ENCODE data around the gene PTPRT. TPM values are rescaled to one million over a fixed set of nuclear protein-coding genes. Genes with fewer than 3 reads are reported as not detected.

Gene PTPRT
- total and polyA plus RNA-seq, 2 experiments from 2014 or later, result not detected

DNA sequence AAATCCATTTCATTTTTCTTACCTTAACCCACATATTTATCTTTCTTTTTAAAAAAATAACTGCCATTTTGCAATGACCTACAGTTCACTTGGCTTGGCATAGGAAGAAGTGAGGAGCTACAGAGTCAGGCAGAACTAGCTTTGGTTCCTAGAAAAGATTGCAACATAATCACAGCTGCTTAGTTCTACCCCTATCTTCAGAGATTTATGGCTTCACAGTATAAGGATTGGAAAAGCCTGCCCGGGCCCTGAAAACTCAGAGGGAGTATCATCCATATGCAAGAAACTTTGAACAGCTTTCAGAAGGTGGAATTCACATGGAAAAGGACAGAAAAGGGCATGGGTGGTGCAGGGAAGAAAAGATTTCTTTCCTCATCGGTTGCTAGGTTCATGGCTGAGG lies 797.3 kb downstream of the PTPRT start:
- H3F3A ChIP-seq (replicated peaks; ENCODE audit: low read depth), result no peaks in the 10 kb centered on the region
- no peak overlapping the region for H3K4me2 ChIP-seq
- DNase-seq (ENCODE audit: low spot score) (no peak), ATAC-seq (no peak)
- Mint-ChIP-seq H3K27ac (no peak overlapping the region), H3K4me3 (no peak overlapping the region), H3K27me3 (ENCODE audit: insufficient read depth, low read depth, poor library complexity) (no peaks in the 10 kb centered on the region), H3K36me3 (ENCODE audit: low read depth) (peaks cover 14% of the 10 kb centered on the region), H3K4me1 (peaks cover 3% of the 10 kb centered on the region; the same call in 1 of the 3 replicates), H3K9me3 (no peaks in the 10 kb centered on the region; the same call in 1 of the 3 replicates)
- H4K20me1 ChIP-seq (replicated peaks; ENCODE audit: insufficient read depth), result no peaks in the 10 kb centered on the region
- H2AFZ ChIP-seq, result no peak overlapping the region
- no peaks in the 10 kb centered on the region for H3K4me1 ChIP-seq (ENCODE audit: insufficient read depth)
- no peaks in the 10 kb centered on the region for H3K27me3 ChIP-seq (ENCODE audit: insufficient read depth)
- no peak overlapping the region for H3K4me3 ChIP-seq
- H3K27ac ChIP-seq (ENCODE audit: low read depth), result no peak overlapping the region
- no peaks in the 10 kb centered on the region for H3K79me2 ChIP-seq (replicated peaks; ENCODE audit: insufficient read depth)
- TF ChIP-seq ETS1 (IDR thresholded peaks at IDR 0.05) (no peak), STAT1 (IDR thresholded peaks at IDR 0.05; ENCODE audit: unreplicated experiment) (no peak), ZNF331 (CRISPR knock-in tag; IDR thresholded peaks at IDR 0.05; ENCODE audit: low read depth) (no peak), JUNB (IDR thresholded peaks at IDR 0.05; ENCODE audit: unreplicated experiment) (no peak), POLR2AphosphoS5 (IDR thresholded peaks at IDR 0.05; ENCODE audit: low read depth) (no peak), NANOG (IDR thresholded peaks at IDR 0.05; ENCODE audit: borderline replicate concordance) (no peak), EZH2phosphoT487 (IDR thresholded peaks at IDR 0.05; ENCODE audit: unreplicated experiment) (no peak), ZNF114 (CRISPR knock-in tag; IDR thresholded peaks at IDR 0.05) (no peak), EZH2 (IDR thresholded peaks at IDR 0.05; ENCODE audit: low read depth, unreplicated experiment) (no peak), CREB1 (CRISPR knock-in tag; IDR thresholded peaks at IDR 0.05; ENCODE audit: low read depth) (no peak)
- TF ChIP-seq, protein P1, sequence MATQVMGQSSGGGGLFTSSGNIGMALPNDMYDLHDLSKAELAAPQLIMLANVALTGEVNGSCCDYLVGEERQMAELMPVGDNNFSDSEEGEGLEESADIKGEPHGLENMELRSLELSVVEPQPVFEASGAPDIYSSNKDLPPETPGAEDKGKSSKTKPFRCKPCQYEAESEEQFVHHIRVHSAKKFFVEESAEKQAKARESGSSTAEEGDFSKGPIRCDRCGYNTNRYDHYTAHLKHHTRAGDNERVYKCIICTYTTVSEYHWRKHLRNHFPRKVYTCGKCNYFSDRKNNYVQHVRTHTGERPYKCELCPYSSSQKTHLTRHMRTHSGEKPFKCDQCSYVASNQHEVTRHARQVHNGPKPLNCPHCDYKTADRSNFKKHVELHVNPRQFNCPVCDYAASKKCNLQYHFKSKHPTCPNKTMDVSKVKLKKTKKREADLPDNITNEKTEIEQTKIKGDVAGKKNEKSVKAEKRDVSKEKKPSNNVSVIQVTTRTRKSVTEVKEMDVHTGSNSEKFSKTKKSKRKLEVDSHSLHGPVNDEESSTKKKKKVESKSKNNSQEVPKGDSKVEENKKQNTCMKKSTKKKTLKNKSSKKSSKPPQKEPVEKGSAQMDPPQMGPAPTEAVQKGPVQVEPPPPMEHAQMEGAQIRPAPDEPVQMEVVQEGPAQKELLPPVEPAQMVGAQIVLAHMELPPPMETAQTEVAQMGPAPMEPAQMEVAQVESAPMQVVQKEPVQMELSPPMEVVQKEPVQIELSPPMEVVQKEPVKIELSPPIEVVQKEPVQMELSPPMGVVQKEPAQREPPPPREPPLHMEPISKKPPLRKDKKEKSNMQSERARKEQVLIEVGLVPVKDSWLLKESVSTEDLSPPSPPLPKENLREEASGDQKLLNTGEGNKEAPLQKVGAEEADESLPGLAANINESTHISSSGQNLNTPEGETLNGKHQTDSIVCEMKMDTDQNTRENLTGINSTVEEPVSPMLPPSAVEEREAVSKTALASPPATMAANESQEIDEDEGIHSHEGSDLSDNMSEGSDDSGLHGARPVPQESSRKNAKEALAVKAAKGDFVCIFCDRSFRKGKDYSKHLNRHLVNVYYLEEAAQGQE (IDR thresholded peaks at IDR 0.05; ENCODE audit: unreplicated experiment), result no peak
- TF ChIP-seq, protein P2, sequence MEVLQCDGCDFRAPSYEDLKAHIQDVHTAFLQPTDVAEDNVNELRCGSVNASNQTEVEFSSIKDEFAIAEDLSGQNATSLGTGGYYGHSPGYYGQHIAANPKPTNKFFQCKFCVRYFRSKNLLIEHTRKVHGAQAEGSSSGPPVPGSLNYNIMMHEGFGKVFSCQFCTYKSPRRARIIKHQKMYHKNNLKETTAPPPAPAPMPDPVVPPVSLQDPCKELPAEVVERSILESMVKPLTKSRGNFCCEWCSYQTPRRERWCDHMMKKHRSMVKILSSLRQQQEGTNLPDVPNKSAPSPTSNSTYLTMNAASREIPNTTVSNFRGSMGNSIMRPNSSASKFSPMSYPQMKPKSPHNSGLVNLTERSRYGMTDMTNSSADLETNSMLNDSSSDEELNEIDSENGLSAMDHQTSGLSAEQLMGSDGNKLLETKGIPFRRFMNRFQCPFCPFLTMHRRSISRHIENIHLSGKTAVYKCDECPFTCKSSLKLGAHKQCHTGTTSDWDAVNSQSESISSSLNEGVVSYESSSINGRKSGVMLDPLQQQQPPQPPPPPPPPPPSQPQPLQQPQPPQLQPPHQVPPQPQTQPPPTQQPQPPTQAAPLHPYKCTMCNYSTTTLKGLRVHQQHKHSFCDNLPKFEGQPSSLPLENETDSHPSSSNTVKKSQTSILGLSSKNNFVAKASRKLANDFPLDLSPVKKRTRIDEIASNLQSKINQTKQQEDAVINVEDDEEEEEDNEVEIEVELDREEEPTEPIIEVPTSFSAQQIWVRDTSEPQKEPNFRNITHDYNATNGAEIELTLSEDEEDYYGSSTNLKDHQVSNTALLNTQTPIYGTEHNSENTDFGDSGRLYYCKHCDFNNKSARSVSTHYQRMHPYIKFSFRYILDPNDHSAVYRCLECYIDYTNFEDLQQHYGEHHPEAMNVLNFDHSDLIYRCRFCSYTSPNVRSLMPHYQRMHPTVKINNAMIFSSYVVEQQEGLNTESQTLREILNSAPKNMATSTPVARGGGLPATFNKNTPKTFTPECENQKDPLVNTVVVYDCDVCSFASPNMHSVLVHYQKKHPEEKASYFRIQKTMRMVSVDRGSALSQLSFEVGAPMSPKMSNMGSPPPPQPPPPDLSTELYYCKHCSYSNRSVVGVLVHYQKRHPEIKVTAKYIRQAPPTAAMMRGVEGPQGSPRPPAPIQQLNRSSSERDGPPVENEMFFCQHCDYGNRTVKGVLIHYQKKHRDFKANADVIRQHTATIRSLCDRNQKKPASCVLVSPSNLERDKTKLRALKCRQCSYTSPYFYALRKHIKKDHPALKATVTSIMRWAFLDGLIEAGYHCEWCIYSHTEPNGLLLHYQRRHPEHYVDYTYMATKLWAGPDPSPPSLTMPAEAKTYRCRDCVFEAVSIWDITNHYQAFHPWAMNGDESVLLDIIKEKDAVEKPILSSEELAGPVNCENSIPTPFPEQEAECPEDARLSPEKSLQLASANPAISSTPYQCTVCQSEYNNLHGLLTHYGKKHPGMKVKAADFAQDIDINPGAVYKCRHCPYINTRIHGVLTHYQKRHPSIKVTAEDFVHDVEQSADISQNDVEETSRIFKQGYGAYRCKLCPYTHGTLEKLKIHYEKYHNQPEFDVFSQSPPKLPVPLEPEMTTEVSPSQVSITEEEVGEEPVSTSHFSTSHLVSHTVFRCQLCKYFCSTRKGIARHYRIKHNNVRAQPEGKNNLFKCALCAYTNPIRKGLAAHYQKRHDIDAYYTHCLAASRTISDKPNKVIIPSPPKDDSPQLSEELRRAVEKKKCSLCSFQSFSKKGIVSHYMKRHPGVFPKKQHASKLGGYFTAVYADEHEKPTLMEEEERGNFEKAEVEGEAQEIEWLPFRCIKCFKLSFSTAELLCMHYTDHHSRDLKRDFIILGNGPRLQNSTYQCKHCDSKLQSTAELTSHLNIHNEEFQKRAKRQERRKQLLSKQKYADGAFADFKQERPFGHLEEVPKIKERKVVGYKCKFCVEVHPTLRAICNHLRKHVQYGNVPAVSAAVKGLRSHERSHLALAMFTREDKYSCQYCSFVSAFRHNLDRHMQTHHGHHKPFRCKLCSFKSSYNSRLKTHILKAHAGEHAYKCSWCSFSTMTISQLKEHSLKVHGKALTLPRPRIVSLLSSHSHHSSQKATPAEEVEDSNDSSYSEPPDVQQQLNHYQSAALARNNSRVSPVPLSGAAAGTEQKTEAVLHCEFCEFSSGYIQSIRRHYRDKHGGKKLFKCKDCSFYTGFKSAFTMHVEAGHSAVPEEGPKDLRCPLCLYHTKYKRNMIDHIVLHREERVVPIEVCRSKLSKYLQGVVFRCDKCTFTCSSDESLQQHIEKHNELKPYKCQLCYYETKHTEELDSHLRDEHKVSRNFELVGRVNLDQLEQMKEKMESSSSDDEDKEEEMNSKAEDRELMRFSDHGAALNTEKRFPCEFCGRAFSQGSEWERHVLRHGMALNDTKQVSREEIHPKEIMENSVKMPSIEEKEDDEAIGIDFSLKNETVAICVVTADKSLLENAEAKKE (CRISPR knock-in tag; IDR thresholded peaks at IDR 0.05), result no peak
- TF ChIP-seq, protein P3, sequence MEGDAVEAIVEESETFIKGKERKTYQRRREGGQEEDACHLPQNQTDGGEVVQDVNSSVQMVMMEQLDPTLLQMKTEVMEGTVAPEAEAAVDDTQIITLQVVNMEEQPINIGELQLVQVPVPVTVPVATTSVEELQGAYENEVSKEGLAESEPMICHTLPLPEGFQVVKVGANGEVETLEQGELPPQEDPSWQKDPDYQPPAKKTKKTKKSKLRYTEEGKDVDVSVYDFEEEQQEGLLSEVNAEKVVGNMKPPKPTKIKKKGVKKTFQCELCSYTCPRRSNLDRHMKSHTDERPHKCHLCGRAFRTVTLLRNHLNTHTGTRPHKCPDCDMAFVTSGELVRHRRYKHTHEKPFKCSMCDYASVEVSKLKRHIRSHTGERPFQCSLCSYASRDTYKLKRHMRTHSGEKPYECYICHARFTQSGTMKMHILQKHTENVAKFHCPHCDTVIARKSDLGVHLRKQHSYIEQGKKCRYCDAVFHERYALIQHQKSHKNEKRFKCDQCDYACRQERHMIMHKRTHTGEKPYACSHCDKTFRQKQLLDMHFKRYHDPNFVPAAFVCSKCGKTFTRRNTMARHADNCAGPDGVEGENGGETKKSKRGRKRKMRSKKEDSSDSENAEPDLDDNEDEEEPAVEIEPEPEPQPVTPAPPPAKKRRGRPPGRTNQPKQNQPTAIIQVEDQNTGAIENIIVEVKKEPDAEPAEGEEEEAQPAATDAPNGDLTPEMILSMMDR (conservative IDR thresholded peaks at IDR 0.05; ENCODE audit: low read depth in 2 of 2), result no peak
- no peaks in the 10 kb centered on the region for H3K9me2 ChIP-seq (ENCODE audit: insufficient read depth)
- H3K36me3 ChIP-seq (ENCODE audit: insufficient read depth), result peaks cover 13% of the 10 kb centered on the region; the same call in 1 of the 2 replicates
